H9 (cell line): ENCODE results near the gene BRF1. TPM values are rescaled to one million over a fixed set of nuclear protein-coding genes. Genes with fewer than 3 reads are reported as not detected.
A peak's percentile ranks its signal among the peaks of the same experiment; 100 is the strongest.

Experiments used
- DNase-seq: peaks from one replicate; pipeline ENCODE4 v3.0.0-alpha.2; 2017
- H2AFZ ChIP-seq: one replicate; pipeline ENCODE4 v1.6.1; 2013; ENCODE audit warnings: mild to moderate bottlenecking, low read length, control low read depth, moderate library complexity
- H2AK5ac ChIP-seq: 2 replicates; pipeline ENCODE4 v1.6.1; 2013; ENCODE audit warnings: low read length, control low read depth, mixed read lengths; ENCODE audit not compliant: insufficient read length
- H2BK120ac ChIP-seq: one replicate; pipeline ENCODE4 v1.6.1; 2013; ENCODE audit warnings: low read depth, mild to moderate bottlenecking, low read length, control low read depth, inconsistent platforms; ENCODE audit not compliant: poor library complexity, severe bottlenecking
- H2BK12ac ChIP-seq: 2 replicates; pipeline ENCODE4 v1.6.1; 2013; ENCODE audit warnings: low read length, control low read depth, mixed read lengths, low read depth; ENCODE audit not compliant: insufficient read length
- H2BK15ac ChIP-seq: 2 replicates; pipeline ENCODE4 v1.6.1; 2013; ENCODE audit warnings: low read depth, low read length, control low read depth
- H2BK20ac ChIP-seq: one replicate; pipeline ENCODE4 v1.6.1; 2013; ENCODE audit warnings: low read depth, mild to moderate bottlenecking, low read length, control low read depth, inconsistent platforms; ENCODE audit not compliant: poor library complexity, severe bottlenecking
- H2BK5ac ChIP-seq: 2 replicates; pipeline ENCODE4 v1.6.1; 2013; ENCODE audit warnings: low read length, control low read depth, mixed read lengths; ENCODE audit not compliant: insufficient read length
- H3K14ac ChIP-seq: 2 replicates; pipeline ENCODE4 v1.6.1; 2013; ENCODE audit warnings: low read length, control low read depth; ENCODE audit not compliant: insufficient read depth
- H3K18ac ChIP-seq: 2 replicates; pipeline ENCODE4 v1.6.1; 2013; ENCODE audit warnings: low read depth, mild to moderate bottlenecking, mixed read lengths, low read length, control low read depth; ENCODE audit not compliant: insufficient read length
- H3K23ac ChIP-seq: 2 replicates; pipeline ENCODE4 v1.6.1; 2013; ENCODE audit warnings: low read length, control low read depth, mixed read lengths, low read depth; ENCODE audit not compliant: insufficient read length
- H3K23me2 ChIP-seq: 2 replicates; pipeline ENCODE4 v1.6.1; 2013; ENCODE audit warnings: low read depth, mild to moderate bottlenecking, mixed read lengths, low read length, control low read depth; ENCODE audit not compliant: insufficient read length, poor library complexity, severe bottlenecking
- H3K27ac ChIP-seq: 2 replicates; pipeline ENCODE4 v1.5.1; 2013; ENCODE audit warnings: low read length, control low read depth, mixed read lengths, low read depth; ENCODE audit not compliant: insufficient read length
- H3K27me3 ChIP-seq: 2 replicates; pipeline ENCODE4 v1.6.1; 2013; ENCODE audit warnings: low read length, control low read depth, inconsistent platforms; ENCODE audit not compliant: insufficient read depth
- H3K4ac ChIP-seq: 2 replicates; pipeline ENCODE4 v1.6.1; 2013; ENCODE audit warnings: low read depth, mild to moderate bottlenecking, control low read depth, inconsistent platforms, low read length, moderate library complexity
- H3K4me1 ChIP-seq: 2 replicates; pipeline ENCODE4 v1.6.1; 2013; ENCODE audit warnings: low read length, control low read depth, inconsistent platforms; ENCODE audit not compliant: insufficient read depth
- H3K4me2 ChIP-seq: 2 replicates; pipeline ENCODE4 v1.6.1; 2013; ENCODE audit warnings: low read length, control low read depth, mixed read lengths; ENCODE audit not compliant: insufficient read length, insufficient read depth
- H3K56ac ChIP-seq: 2 replicates; pipeline ENCODE4 v1.6.1; 2013; ENCODE audit warnings: low read depth, mild to moderate bottlenecking, mixed read lengths, low read length, control low read depth; ENCODE audit not compliant: insufficient read length
- H3K79me1 ChIP-seq: 2 replicates; pipeline ENCODE4 v1.6.1; 2013; ENCODE audit warnings: low read depth, mild to moderate bottlenecking, moderate library complexity, low read length, control low read depth, inconsistent platforms; ENCODE audit not compliant: insufficient read depth, poor library complexity, severe bottlenecking
- H3K79me2 ChIP-seq: 2 replicates; pipeline ENCODE4 v1.6.1; 2013; ENCODE audit warnings: low read length, control low read depth, inconsistent platforms; ENCODE audit not compliant: insufficient read depth
- H3K9ac ChIP-seq: 2 replicates; pipeline ENCODE4 v1.6.1; 2013; ENCODE audit warnings: low read length, control low read depth, mixed read lengths; ENCODE audit not compliant: insufficient read length; ENCODE audit errors: extremely low read depth
- H3K9me3 ChIP-seq: one replicate; pipeline ENCODE4 v1.6.1; 2013; ENCODE audit warnings: low read depth, low read length, inconsistent platforms; ENCODE audit not compliant: control insufficient read depth
- H3T11ph ChIP-seq: one replicate; pipeline ENCODE4 v1.6.1; 2013; ENCODE audit warnings: mild to moderate bottlenecking, low read length, control low read depth, inconsistent platforms
- H4K20me1 ChIP-seq: one replicate; pipeline ENCODE4 v1.6.1; 2013; ENCODE audit not compliant: control insufficient read depth, insufficient read length, insufficient read depth
- H4K5ac ChIP-seq: 2 replicates; pipeline ENCODE4 v1.6.1; 2013; ENCODE audit warnings: low read depth, mild to moderate bottlenecking, mixed read lengths, low read length, control low read depth; ENCODE audit not compliant: insufficient read length
- H4K8ac ChIP-seq: replicated peaks from 2 replicates; pipeline ENCODE4 v1.6.1; 2013; ENCODE audit warnings: low read length, control low read depth, mixed read lengths, low read depth; ENCODE audit not compliant: insufficient read length
- H4K91ac ChIP-seq: 2 replicates; pipeline ENCODE4 v1.6.1; 2013; ENCODE audit warnings: low read depth, mild to moderate bottlenecking, moderate library complexity, mixed read lengths, low read length, control low read depth; ENCODE audit not compliant: insufficient read length
- H3K27ac Mint-ChIP-seq, 3 experiments: 2 replicates in 2 of 3; 3 replicates in 1 of 3; pipeline ENCODE4 v1.8.0; 2020 to 2021; ENCODE audit warnings: mixed read lengths in 3 of 3, mild to moderate bottlenecking in 1 of 3, moderate library complexity in 1 of 3
- H3K27me3 Mint-ChIP-seq: 2 replicates; pipeline ENCODE4 v1.8.0; 2021; ENCODE audit warnings: low read depth, mild to moderate bottlenecking, moderate library complexity, mixed read lengths
- H3K36me3 Mint-ChIP-seq, 3 experiments: 2 replicates in 2 of 3; 3 replicates in 1 of 3; pipeline ENCODE4 v1.8.0; 2020 to 2021; ENCODE audit warnings: low read depth in 3 of 3, mixed read lengths in 3 of 3; ENCODE audit not compliant: insufficient read depth in 1 of 3
- H3K4me1 Mint-ChIP-seq, 2 experiments: 2 replicates each; pipeline ENCODE4 v1.8.0; 2020; ENCODE audit warnings: mixed read lengths in 2 of 2
- H3K4me3 Mint-ChIP-seq, 2 experiments: 2 replicates in 1 of 2; 3 replicates in 1 of 2; pipeline ENCODE4 v1.8.0; 2020 to 2021; ENCODE audit warnings: mild to moderate bottlenecking in 2 of 2, mixed read lengths in 2 of 2, moderate library complexity in 1 of 2
- H3K9me3 Mint-ChIP-seq, 2 experiments: 2 replicates in 1 of 2; 3 replicates in 1 of 2; pipeline ENCODE4 v1.8.0; 2020; ENCODE audit warnings: mild to moderate bottlenecking in 2 of 2, mixed read lengths in 2 of 2, moderate library complexity in 1 of 2
- CTCF ChIP-seq: fragments of 200-600 bp; sonication (generic); conservative IDR thresholded peaks from 3 replicates; pipeline ENCODE4 v1.8.0; 2021; ENCODE audit warnings: antibody characterized with exemption, mild to moderate bottlenecking
- WGBS: extraction: QIAGEN DNeasy Blood & Tissue Kit; methylation state at CpG from one replicate; pipeline ENCODE4 v1.1.7; 2013; ENCODE audit warnings: missing lambda C conversion rate, low lambda C conversion rate, mixed read lengths; ENCODE audit not compliant: insufficient read length; ENCODE audit errors: extremely low coverage; 5-methylcytosine and 5-hydroxymethylcytosine counted together
- total RNA-seq: library from RNA; stranded (reverse); gene quantifications from 2 replicates; pipeline ENCODE4 v1.2.1, GENCODE V29; 2021

The BRF1 gene
- total RNA-seq, 1 experiment from 2014 or later, result 28.3 TPM

GRCh38 chr14:105249182-105250007, 51.4 kb downstream of the BRF1 start:
- Histone ChIP-seq H3K4me1 (no peaks in the 10 kb centered on the region), H2BK12ac (no peak overlapping the region), H2BK120ac (no peak overlapping the region), H4K20me1 (no peaks in the 10 kb centered on the region), H3K4ac (no peak overlapping the region), H3K9ac (no peak overlapping the region), H3K4me2 (no peak overlapping the region), H4K5ac (no peak overlapping the region), H2BK20ac (no peak overlapping the region), H3K79me1 (no peaks in the 10 kb centered on the region), H3K79me2 (no peaks in the 10 kb centered on the region), H3K23ac (no peak overlapping the region), H2BK5ac (no peak overlapping the region), H4K8ac (no peak overlapping the region), H4K91ac (no peak overlapping the region), H2AFZ (no peak overlapping the region), H3K18ac (no peak overlapping the region), H3K27ac (no peak overlapping the region), H3K56ac (no peak overlapping the region), H3K23me2 (peaks cover 5% of the 10 kb centered on the region), H2AK5ac (no peak overlapping the region), H3T11ph (no peak overlapping the region), H3K14ac (no peak overlapping the region; the same call in 1 of the 2 replicates), H3K9me3 (no peaks in the 10 kb centered on the region), H2BK15ac (no peak overlapping the region), H3K27me3 (no peaks in the 10 kb centered on the region)
- H3K4me1 Mint-ChIP-seq, result peaks cover 3 to 6% of the 10 kb centered on the region in 2 experiments; a peak in 3 of 4 replicates
- no peak overlapping the region; a peak in 1 of 7 replicates for H3K27ac Mint-ChIP-seq
- no peak for TF ChIP-seq CTCF
- no CpG with 5 or more reads among the region's 62 CpGs for WGBS
- H3K4me3 Mint-ChIP-seq, result peak overlapping the region; percentile 70 to 78
- H3K9me3 Mint-ChIP-seq, result no peaks in the 10 kb centered on the region
- H3K27me3 Mint-ChIP-seq, result peaks cover 6% of the 10 kb centered on the region
- H3K36me3 Mint-ChIP-seq, result peaks cover 4 to 38% (median 18%) of the 10 kb centered on the region in 3 experiments; a peak in 6 of 7 replicates
- DNase-seq, result peak; percentile 31
